WTC11 (cell line): ENCODE data around the gene AFAP1L2.

ENCODE experiments used
- ATF2 ChIP-seq: sonication (generic); formaldehyde crosslinking; IDR thresholded peaks from 2 replicates; pipeline ENCODE4 v1.8.1; 2022; ENCODE audit warnings: low read depth, missing genetic modification reagents, borderline replicate concordance
- CTCF ChIP-seq: fragments of 200-600 bp; IDR thresholded peaks from 2 replicates; pipeline ENCODE4 v1.8.0; 2022; ENCODE audit warnings: antibody characterized with exemption
- MXD4 ChIP-seq: fragments of 250-450 bp; sonication (Bioruptor Pico); IDR thresholded peaks from 2 replicates; pipeline ENCODE4 v1.8.0; 2021; ENCODE audit warnings: mild to moderate bottlenecking, moderate library complexity, borderline replicate concordance
- TEAD4 ChIP-seq: sonication (generic); formaldehyde crosslinking; IDR thresholded peaks from 2 replicates; pipeline ENCODE4 v1.8.0; 2022; ENCODE audit warnings: mild to moderate bottlenecking, missing genetic modification reagents
- ZBTB21 ChIP-seq: sonication (generic); formaldehyde crosslinking; IDR thresholded peaks from 2 replicates; pipeline ENCODE4 v1.8.1; 2023; ENCODE audit warnings: mild to moderate bottlenecking, missing genetic modification reagents, borderline replicate concordance

- TF ChIP-seq CTCF (no peak), MXD4 (CRISPR knock-in tag) (no peak), TEAD4 (CRISPR knock-in tag) (no peak), ZBTB21 (CRISPR knock-in tag) (no peak), ATF2 (CRISPR knock-in tag) (no peak)
Measured at GRCh38 chr10:114448897-114449296, 44.6 kb upstream of the AFAP1L2 start.
